Measurements from ENCODE around the gene RIN3.

RIN3 gene

DNA sequence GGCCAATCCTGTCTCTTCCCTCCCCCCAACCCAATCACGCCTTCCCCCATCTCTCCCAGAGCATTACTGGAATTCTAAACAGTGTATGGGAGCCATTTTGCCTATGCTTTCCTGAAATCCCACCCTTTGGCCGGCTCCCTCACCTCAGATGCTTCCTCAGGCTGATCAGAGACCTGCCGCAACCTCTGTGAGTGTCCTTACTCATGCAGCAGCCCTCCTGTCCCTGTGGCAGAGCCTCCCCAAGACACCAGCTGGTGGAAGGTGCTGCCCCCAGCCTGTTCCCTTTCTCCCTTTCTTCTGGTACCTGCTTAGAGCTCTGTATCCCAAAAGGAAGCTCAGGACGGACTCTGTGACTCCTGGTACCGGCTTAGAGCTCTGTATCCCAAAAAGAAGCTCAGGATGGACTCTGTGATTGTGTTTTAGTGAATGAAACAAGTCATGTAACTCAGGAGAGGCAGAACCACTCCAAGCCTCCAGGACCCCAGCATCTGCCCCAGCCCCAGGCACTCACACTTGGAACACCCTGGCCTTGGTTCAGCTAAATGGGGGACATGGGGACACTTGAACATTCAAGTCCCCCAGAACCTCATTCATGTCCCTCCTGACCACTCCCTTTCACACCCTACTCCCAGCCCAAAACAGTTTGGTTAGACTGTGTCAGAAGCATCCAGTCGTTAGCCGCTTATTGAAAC lies 29.3 kb upstream of the RIN3 start:
- no peak for DNase-seq

DNA sequence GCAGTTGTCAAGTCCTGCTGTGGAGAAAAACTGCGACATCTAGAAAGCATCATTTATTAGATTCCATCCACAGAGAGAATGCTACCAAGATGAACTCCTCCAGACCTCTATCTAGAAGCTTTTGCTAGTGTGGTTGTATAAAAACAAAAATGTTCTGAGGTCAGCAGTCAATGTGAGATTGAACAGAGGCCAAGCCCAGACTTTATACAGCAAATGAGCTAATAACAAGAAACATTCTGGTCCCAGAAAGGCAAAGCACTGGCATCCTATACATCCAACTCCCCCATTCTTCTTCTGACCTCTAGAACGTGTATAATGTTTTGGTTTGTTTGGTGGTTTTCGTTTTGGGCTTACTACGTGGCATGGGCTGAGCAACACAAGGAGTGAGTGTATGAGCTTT lies 26.7 kb upstream of the RIN3 start:
- no peak for DNase-seq

DNA sequence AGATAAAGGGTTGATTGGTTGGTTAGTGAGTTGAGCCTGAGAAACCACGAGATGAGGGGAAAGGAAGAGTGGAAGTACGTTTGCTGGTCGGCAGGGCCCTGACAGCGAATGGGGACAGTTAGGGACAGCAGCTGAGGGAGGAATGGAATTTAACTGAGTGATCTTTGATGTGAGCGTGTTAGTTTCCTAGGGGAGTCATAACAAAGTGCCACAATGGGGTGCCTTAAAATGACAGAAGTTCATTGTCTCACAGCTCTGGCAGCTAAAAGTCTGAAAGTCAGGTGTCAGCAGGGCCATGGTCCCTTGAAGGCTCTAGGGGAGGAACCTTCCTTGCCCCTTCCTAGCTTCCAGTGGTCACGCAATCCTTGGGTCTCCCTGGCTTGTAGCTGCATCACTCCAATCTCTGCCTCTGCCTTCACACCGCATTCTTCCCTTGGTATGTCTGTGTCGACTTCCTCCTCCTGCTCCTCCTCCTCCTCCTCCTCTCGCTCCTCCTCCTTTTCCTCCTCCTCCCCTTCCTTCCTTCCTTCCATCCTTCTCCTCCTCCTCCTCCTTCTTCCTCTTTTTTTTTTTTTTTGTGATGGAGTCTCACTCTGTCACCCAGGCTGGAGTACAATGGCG lies 26.0 kb upstream of the RIN3 start:
- no peak for DNase-seq

DNA sequence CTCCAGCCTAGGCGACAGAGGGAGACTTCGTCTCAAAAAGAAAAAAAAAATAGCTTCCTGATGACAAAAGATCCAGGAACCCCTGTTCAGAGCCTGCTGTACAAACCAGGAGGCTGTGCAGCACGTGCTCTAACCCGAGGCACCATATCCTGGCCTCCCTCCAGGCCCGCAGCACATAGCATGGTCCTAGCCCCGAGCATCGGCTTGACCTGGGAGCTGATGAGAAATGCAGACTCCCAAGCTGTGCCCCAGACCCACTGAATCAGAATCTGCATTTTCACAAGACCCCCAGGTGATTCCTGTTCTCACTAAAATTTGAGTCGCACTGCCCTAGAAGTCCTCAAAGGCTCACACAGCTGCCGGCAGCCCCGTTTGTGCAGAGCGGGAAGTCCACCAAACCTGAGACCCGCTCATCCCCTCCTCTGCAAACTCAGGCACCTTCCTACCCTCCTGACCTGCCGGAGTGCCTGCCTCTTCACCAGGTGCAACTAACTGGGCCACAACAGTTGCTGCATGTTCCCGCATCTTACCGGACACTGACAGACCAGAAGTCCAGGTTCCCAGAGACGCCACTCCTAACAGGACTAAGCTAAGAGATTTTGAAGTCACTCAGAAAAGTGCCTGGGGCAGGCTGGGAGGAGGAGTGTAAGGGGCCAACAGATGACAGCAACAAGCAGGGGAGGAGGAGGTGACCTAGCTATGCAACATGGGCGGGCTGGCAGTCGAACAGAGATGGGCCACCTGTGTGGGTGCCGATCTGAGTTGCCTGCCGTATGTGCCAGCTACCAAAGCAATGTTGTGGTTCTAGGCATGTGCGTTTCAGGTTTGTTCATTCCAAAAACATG lies 24.0 kb upstream of the RIN3 start:
- no peak for DNase-seq

DNA sequence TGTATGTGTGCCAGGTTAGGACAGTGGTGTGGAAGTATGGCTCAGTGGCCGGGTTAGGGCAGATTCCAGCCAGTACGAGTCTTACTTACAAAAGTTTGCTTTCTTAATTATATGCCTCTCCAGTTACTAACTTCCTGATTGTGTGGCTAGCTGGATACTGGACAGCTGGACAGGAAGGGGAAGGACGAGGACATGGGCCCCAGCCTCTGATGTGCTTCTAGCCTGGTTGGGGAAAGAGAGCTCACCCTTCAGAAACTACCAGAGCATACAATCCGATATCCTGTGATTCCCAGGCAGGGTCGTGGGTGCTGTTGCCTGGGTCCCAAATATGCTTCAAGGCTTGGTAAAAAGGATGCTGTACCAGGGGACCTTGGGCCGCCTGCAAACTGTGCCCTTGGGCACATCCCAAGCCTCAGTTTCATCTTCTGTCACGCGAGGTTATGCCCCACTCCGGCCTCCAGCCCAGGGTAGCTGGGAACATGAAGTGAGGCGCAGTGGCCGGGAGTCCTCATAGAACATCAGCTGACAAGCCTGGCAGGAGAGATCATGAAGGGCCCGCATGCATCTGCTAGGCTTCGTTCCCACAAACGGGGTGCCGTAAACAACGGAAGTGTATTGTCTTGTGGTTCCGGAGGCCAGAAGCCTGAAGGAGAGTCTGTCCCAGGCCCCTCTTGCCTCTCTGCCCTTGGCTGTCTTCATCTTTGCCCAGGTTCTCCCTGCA lies 23.2 kb upstream of the RIN3 start:
- DNase-seq = no peak

DNA sequence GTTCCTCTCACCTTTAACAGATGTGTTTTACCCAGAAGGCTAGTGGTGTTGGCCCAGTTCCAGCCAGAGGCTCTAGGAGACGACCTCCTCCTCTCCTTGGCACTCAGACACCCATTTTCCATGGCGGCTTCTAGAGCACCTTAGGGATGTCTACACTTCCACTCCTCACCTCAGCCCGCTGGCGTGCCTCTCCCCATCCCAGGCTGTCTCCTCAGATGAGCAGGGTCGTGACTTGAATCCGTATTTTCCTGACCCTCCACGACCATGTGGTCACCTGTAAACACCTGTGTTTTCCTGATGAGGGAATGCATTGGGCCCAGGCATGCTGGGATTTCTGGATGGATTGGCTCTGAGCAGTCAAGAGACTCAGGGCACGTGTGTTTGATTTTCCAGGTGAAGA lies 21.8 kb upstream of the RIN3 start:
- no peak for DNase-seq

DNA sequence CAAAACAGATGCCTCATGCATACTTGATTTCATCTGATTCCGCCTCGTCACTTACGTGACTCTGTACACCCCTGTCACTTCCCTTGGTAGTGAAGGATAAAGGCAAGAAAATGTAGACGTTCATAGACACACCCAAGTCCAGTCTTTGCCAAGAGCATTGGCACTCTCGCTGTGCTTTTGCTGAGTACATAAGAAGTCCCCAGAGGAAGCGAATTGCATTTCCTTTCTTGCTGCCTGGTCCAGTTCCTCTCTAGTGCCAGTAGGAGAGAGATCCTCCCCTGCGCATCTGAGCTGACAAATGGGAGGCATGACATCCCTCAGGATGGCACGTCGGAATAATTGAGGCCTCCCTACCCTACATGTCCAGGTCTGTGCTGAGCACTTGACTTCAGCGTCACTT lies 21.3 kb upstream of the RIN3 start:
- DNase-seq = no peak

DNA sequence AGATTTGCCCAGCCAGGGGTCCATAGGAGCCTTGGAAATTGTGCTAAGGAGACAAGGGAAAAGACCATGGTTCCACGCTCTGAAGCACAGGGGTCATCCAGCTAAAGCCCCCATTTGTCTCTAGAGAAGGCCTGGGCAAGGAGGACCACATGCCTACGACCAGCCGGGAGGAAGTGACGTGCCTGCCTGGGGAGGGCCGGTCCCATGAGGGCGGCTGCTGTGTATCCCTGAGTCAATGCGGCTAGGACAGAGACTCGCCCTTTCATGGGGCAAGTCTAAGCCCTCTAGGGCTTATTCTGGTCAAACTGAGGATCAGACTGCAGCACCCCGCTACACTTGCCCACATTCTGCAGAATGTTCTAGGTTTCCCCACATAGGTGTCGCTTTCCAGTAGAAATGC lies 20.6 kb upstream of the RIN3 start:
- no peak for DNase-seq

DNA sequence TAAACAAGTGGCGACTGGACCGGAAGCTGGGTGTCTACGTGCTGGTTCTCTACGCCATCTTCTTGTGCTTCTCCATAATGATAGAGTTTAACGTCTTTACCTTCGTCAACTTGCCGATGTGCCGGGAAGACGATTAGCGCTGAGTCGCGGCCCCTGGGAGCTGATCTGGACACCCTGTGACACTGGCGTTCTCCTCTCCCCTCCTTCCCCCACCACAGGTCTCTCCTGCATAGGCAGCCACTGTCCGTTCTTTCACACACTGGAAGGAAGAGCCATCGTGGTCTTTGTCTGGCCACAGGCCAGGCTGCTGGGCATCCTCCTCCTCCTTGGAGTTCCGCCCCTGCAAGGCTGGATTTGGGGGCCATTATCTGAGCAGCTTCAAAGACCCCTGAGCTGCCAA lies 20.1 kb upstream of the RIN3 start:
- DNase-seq = no peak

DNA sequence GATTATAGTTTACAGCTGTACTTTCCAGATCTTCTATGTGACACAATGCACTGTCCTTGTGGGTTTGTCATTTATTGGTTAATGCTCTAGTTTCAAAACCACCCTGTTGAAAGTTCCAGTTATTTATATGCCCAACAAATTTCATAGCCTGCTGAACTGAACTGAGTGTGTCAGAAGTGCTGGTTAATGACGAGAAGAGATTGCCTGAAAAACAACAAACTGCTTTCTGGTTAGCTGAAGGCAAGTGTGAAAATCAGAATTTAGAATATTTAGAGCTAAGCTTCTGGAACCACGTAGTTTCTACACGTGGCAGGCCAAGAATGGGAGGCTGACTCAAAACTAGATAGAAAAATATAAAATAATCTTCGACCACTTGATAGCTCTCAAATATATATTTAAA lies 19.1 kb upstream of the RIN3 start:
- DNase-seq = no peak

DNA sequence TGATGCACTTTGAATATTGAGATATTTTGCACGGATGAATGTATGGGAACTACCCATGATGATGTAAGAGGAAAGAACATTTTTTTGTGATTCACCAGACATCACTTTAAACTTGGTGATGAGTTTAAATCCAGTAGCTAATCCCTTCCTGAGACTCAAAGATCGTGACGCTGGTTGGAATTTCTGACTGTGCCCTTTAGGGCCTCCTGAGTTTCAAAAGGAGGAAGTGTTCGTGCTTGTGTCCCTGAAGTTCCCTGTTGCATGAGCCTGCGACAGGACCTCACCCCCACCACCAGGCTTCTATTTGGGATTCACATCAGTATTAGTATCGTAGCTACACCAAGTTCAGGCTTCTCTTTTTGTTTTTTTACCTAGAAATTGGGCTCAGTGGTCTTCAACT lies 18.6 kb upstream of the RIN3 start:
- no peak for DNase-seq

DNA sequence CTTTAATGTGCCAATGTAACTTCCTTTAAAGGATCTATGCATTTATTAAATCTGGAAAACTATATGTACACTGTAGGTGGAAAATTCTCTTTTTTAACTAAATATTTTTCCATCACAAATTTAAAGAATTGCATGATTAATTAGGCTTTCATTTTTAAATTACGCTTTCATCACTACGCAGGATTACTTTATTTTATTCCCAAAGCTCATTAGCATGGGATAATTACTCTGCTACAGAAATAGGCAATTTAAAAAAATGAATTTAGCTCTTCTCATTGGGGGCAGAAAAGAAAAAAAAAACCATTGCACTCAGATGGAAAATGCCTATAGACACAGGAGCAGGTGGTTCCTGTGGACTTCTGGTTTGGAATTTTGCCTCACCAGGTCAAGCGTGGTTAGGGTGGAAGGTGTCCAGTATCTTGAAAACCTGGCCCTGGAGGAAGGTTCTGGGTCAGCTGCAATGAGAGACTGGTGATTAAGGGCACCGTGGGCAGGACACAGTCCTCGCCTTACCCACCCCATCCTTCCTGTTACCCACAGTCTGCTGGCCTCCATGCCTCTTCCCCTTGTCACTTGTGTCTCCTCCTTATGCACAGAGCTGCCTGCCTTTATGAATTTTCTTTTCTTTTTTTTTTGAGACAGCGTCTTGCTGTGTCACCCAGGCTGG lies 17.3 kb upstream of the RIN3 start:
- DNase-seq = no peak

DNA sequence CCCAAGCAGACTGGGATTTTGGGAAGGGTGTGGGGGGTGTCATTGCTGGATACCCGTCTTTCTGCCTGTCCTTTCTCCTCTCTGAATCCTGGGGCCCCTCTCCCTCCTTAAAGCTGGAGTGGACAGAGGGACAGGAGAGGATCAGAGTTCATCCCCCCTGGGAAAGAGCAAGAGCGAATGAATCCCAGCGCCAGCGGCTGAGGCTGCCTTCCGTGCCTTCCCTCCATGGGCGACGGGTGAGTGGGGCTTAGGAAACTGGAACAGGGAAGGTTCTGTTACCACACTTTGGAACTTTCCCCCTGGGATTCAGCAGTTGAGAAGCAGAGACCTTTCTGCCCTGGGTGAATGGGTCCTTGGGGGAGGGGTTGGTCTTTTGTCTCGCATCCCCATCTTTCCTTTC lies 16.2 kb upstream of the RIN3 start:
- DNase-seq = no peak

DNA sequence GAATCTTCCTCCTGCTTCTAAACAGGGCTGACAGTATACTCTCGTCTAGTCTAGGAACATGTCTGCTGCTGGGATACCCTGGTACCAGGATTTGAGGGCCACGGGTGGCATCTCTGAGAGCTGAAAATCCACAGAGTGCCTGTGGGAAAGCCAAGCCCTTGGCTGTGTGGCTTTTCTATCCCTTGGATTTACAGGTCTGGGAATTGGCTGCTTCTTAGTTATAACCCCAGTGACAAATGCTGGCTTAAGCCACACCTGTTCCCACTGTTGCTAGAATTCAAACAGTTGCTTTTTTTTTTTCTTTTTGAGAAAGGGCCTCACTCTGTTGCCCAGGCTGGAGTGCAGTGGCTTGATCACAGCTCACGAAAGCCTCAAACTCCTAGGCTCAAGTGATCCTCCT lies 14.3 kb upstream of the RIN3 start:
- DNase-seq = no peak

DNA sequence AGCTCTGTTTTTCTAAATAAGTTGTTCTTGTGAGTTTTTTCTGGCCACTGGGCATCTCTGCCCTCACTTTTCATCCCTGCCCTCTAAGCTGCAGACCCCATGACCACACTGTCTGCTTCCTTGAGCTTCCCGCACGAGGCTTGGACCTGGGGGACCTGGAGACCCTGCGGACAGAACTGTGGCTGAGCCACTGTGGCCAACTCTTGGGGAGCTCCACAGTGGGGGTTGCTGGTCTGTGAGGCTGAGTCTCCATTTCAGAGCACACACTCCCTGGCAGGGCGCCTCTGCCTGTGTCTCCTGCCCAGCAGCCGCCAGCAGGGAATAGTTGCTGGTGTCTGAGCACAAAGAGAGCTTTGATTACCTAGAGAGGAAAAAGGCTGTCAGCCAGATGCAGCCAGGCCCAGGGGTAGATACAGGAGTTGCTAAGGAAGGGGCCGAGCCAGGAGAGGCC lies 13.1 kb upstream of the RIN3 start:
- DNase-seq = no peak

DNA sequence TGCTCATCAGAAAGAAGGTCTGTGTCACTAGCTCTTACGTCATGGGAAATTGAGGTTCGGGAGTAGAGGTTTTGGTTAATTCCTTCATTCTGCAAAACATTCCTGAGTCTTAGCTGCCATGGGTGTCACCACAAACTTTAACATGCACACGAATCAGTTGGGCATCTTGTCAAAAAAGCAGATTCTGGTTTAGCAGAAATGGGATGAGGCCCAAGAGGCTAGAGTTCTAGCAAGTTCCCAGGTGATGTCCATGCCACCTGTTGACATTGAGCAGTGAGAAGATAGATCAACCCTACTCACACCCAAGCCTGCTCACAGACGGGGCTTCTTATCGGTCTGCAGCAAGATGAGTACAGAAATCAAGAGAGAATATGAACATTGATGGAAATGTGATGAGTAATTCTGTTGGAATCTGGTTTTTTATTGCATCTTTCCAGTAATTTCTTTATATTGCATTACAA lies 11.7 kb upstream of the RIN3 start:
- no peak for DNase-seq

DNA sequence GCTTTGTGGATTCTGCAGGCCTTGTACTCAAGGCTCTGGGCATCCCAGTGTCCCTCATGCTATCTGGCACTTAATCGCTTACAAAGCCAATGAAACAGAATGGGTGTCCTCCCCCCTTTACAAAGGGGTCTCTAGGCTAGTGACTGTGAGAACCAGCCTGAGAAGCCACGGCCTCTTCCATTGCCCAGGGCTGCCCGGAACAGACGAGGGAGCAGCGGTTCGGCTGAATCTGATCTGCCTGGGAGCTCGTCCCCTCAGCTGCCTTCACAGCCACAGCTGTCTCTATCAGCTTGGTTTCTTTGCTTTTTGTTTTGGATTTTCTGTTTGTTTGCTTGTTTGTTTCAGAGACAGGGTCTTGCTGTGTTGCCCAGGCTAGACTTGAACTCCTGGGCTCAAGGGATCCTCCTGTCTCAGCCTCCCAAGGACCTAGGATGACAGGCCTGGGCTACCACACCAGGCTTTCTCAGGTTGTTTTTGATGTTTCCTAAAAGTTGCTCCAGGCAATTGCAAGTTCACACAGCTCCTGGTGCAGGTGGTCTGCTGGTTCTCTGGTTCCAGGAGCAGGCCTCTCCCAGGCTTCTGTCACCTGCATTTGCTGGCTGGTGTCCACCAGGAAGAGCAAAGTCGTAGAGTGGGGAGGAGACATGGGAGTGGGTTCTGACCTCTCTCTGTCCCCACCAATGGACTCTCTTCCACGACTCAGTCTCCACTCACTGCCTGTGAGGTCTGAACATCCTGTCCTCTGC lies 10.9 kb upstream of the RIN3 start:
- DNase-seq = no peak

DNA sequence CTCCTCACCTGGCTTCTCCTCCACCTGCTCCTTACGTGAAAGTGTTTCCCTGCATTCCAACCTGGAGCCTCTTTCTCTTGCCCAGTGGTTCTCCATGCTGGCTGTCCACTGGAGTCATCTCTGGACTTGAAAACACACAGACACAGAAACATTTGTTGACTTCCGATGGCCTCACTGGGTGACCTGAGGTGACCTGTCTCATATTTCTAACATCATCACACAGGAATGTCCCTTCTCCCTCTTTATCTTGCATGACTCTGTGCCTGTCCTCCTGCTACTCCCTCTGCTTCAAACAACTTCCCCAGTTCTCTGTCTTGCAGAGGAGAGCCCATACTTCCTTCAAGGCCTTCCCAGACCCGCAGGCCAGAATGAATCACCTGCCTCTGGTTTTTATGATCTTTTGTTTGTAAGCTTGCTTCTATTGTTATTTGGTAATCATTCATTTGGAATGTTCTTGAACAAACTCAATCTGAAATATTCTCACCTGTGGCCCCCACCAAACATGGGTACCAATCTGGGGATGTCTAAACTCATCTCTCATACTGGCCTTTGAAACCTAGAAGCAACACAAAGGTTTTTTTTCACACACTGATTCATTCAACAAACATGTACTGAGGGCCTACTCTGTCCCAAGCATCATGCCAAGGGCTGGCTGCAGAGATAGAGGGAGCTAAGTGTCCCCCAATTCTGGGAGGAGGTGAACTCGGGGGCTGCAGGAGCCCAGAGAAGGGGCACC lies 9.7 kb upstream of the RIN3 start:
- DNase-seq = no peak

DNA sequence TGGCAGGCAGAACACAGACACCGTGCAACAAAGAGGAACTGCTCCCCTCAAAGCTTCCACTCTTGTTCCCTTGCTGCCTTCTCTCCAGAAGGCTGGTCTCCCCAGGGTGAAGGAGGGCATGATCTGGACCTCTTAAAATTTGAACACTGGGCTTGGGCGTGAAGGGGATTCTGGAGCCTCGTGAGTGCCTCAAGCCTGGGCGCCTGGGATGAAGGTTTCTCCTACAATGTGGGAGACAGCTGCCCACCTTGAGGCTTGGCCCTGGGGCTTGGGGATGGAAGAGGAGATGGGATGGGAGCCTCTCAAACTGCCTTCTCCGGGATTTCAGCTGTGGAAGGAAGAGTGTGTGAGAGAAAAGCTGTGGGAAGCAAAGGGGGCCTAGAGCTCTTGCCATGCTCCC lies 7.8 kb upstream of the RIN3 start:
- no peak for DNase-seq

DNA sequence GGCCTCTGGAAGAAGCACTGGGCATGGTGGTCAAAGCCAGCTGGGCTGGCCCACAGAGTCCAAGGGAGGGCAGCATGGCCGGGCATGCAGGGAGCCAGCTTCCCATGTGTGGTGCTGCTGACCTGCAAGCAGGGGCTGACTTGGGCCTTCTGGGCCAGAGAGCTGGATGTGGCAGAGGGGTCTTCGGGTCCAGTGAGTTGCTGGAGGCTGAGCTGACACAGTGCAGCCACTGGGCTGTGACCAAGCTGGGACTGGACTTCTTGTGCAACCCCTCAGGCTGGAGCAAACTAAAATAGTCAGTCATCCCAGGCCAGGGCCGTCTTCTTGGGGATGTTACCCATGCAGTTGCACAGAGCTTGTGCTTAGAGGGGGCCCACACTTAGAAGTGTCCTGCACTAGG lies 7.3 kb upstream of the RIN3 start:
- DNase-seq = no peak

DNA sequence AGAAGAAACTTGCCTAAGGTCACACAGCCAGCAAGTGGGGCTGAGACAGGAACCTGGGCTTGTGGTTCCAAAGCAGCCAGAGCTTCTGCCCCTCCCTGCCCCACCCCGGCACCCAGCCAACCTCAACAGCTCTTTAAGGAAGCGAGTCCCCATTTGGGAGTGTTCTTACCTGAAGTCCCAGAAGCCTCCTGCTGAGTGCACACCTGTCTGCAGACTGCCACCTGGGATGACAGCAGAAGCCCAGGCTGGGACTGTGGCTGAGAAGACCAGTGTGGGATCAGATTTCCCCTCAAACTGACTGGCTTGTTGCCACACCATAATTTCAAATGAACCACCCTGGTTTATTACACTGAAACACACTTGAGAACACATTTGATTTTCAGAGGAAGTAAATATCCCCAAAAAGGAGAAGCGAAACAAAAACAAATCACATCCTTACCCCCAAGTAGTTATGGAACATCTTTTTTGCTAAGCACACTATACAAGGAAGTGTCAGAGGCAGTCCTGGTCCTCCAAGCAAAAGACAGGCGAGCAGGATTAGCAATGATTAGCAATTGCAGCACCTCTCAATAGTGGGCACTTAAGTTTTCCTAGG lies 6.3 kb upstream of the RIN3 start:
- no peak for DNase-seq

All from activated gamma-delta T cell (primary cell).